GM19372 (cell line): Measurements from ENCODE around the gene CHST11.

ENCODE experiments used
- ATAC-seq: cut with Tn5 transposase; IDR thresholded peaks from one replicate; pipeline ENCODE4 v1.9.1; 2021; ENCODE audit warnings: mild to moderate bottlenecking, low read depth, moderate library complexity; ENCODE audit not compliant: unreplicated experiment

Gene CHST11

GRCh38 chr12:104427547-104427938 is 29.2 kb upstream of the CHST11 start:
- no peak for ATAC-seq

GRCh38 chr12:104433061-104433460 is 23.7 kb upstream of the CHST11 start:
- no peak for ATAC-seq

GRCh38 chr12:104434129-104434528 is 22.6 kb upstream of the CHST11 start:
- ATAC-seq, result no peak

GRCh38 chr12:104435175-104435574 is 21.6 kb upstream of the CHST11 start:
- no peak for ATAC-seq

GRCh38 chr12:104435765-104436164 is 21.0 kb upstream of the CHST11 start:
- ATAC-seq, result no peak

GRCh38 chr12:104436790-104437189 is 20.0 kb upstream of the CHST11 start:
- ATAC-seq, result no peak

GRCh38 chr12:104438134-104438533 is 18.6 kb upstream of the CHST11 start:
- ATAC-seq, result no peak

- no peak for ATAC-seq
Observed at GRCh38 chr12:104439137-104439536, 17.6 kb upstream of the CHST11 start.

- no peak for ATAC-seq
Observed at GRCh38 chr12:104443008-104443407, 13.7 kb upstream of the CHST11 start.

GRCh38 chr12:104446646-104447421 is 9.9 kb upstream of the CHST11 start:
- no peak for ATAC-seq

- ATAC-seq, result no peak
Observed at GRCh38 chr12:104448031-104448430, 8.7 kb upstream of the CHST11 start.

GRCh38 chr12:104448451-104448850 is 8.3 kb upstream of the CHST11 start:
- no peak for ATAC-seq

GRCh38 chr12:104450700-104451099 is 6.0 kb upstream of the CHST11 start:
- ATAC-seq, result no peak

- no peak for ATAC-seq
Observed at GRCh38 chr12:104452087-104452486, 4.7 kb upstream of the CHST11 start.

GRCh38 chr12:104453133-104453532 is 3.6 kb upstream of the CHST11 start:
- no peak for ATAC-seq

GRCh38 chr12:104454997-104455396 is 1.8 kb upstream of the CHST11 start:
- ATAC-seq, result no peak

GRCh38 chr12:104455578-104456416 is 951 bp upstream of the CHST11 start:
- no peak for ATAC-seq

- ATAC-seq, result peak; percentile 35
Observed at GRCh38 chr12:104456950-104457745, 400 bp downstream of the CHST11 start.

- no peak for ATAC-seq
Observed at GRCh38 chr12:104457746-104458693, 1.3 kb downstream of the CHST11 start.
